Measurements from ENCODE around the gene NUDT2. TPM values are rescaled to one million over a fixed set of nuclear protein-coding genes. Genes with fewer than 3 reads are reported as not detected.

The NUDT2 gene
- total RNA-seq, 2 donors from 2014 or later: 20.6 to 29.4 TPM

DNA sequence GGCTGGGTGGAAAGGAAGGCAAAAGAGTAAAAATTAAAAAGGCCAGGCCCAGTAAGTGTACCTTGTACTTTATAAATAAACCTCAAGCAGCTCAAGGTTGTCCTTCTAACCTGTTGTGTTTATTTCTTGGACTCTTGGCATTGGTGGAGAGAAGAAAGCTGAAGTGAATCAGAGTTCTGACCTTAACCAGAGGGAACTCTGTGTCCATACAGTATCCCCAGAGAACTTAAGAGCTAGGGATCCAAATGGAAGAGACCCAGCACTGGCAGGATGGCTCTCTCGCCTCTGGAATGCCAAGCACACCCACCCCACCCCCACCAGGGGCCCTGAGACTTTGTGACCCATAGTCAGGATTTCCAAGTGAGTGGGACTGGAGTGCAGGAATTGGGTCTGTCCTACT, 14.2 kb downstream of the NUDT2 start:
- H3K9me3 ChIP-seq (ENCODE audit: control insufficient read depth, low read length): no peaks in the 10 kb centered on the region
- no peaks in the 10 kb centered on the region for H3K4me1 ChIP-seq (ENCODE audit: control insufficient read depth, insufficient read depth, low read length)
- TF ChIP-seq, protein P1, sequence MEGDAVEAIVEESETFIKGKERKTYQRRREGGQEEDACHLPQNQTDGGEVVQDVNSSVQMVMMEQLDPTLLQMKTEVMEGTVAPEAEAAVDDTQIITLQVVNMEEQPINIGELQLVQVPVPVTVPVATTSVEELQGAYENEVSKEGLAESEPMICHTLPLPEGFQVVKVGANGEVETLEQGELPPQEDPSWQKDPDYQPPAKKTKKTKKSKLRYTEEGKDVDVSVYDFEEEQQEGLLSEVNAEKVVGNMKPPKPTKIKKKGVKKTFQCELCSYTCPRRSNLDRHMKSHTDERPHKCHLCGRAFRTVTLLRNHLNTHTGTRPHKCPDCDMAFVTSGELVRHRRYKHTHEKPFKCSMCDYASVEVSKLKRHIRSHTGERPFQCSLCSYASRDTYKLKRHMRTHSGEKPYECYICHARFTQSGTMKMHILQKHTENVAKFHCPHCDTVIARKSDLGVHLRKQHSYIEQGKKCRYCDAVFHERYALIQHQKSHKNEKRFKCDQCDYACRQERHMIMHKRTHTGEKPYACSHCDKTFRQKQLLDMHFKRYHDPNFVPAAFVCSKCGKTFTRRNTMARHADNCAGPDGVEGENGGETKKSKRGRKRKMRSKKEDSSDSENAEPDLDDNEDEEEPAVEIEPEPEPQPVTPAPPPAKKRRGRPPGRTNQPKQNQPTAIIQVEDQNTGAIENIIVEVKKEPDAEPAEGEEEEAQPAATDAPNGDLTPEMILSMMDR (conservative IDR thresholded peaks at IDR 0.05): no peak
- Mint-ChIP-seq H3K9me3 (no peaks in the 10 kb centered on the region), H3K27ac (no peak overlapping the region), H3K4me1 (no peaks in the 10 kb centered on the region), H3K36me3 (ENCODE audit: low read depth) (peaks cover 41% of the 10 kb centered on the region), H3K27me3 (ENCODE audit: insufficient read depth) (no peaks in the 10 kb centered on the region), H3K4me3 (no peak overlapping the region)
- peaks cover 37% of the 10 kb centered on the region for H3K36me3 ChIP-seq (ENCODE audit: control insufficient read depth, insufficient read depth, low read length)
- H3K9ac ChIP-seq (ENCODE audit: extremely low read depth, low read length, poor library complexity, severe bottlenecking): no peak overlapping the region
- H3K27me3 ChIP-seq (ENCODE audit: control insufficient read depth, insufficient read depth, low read length, poor library complexity, severe bottlenecking): no peaks in the 10 kb centered on the region
- no peak overlapping the region for H3K4me3 ChIP-seq (ENCODE audit: low read length)
- 88% methylated on average over 1 of the region's 1 CpG; no CpG with 5 or more reads in 1 of the 2 experiments for WGBS, 2 experiments (ENCODE audit: insufficient coverage in 1 of 2, insufficient read length in 1 of 2)
- no peak for DNase-seq
- H3K27ac ChIP-seq (ENCODE audit: low read depth, low read length): no peak overlapping the region

DNA sequence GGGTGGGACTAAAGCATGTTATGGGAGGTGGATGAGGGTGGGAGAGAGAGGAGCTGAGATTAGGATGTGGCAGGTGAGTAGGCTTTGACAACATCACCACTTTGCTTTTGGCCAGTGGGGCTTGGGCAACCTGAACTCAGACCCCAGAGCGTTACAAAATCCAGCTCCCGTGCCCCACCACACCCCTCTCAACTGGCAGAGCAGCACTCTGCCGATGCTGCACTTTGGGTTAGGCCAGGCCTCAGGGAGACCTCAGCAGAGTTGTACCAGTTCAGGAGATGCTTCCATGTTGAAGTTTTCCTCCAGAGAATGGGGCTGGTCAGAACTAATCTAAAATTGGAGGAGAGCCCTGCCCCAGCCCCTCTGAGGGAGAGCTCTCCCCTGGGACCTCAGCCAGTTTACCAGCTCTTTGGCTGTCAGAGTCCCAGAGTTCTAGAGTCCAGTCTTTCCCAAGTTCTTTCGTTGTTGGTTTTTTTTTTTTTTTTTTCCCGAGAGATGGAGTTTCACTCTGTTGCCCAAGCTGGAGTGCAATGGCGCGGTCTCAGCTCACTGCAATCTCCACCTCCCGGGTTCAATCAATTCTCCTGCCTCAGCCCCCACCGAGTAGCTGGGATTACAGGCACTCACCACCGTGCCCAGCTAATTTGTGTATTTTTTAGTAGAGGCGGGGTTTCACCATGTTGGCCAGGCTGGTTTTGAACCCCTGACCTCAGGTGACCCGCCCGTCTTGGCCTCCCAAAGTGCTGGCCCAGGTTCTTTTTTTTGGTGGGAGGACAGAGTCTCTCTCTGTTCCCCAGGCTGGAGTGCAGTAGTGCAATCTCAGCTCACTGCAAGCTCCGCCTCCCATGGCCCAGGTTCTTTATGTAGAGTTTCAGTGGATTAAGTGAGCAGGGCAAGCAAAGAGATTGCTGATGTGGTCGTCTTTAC, 17.8 kb downstream of the NUDT2 start:
- 91% methylated on average over 13 to 15 of the region's 15 CpGs for WGBS, 2 experiments (ENCODE audit: insufficient coverage in 1 of 2, insufficient read length in 1 of 2)
- H3K4me3 Mint-ChIP-seq: no peak overlapping the region
- no peaks in the 10 kb centered on the region for H3K4me1 ChIP-seq (ENCODE audit: control insufficient read depth, insufficient read depth, low read length)
- no peak overlapping the region for H3K27ac ChIP-seq (ENCODE audit: low read depth, low read length)
- H3K27me3 Mint-ChIP-seq (ENCODE audit: insufficient read depth): no peaks in the 10 kb centered on the region
- H3K9me3 ChIP-seq (ENCODE audit: control insufficient read depth, low read length): no peaks in the 10 kb centered on the region
- no peaks in the 10 kb centered on the region for H3K4me1 Mint-ChIP-seq
- H3K9ac ChIP-seq (ENCODE audit: extremely low read depth, low read length, poor library complexity, severe bottlenecking): no peak overlapping the region
- no peak overlapping the region for H3K4me3 ChIP-seq (ENCODE audit: low read length)
- TF ChIP-seq, protein P1 (conservative IDR thresholded peaks at IDR 0.05): no peak
- DNase-seq: no peak
- H3K27ac Mint-ChIP-seq: peak overlapping the region; percentile 13
- peaks cover 22% of the 10 kb centered on the region for H3K36me3 Mint-ChIP-seq (ENCODE audit: low read depth)
- no peaks in the 10 kb centered on the region for H3K9me3 Mint-ChIP-seq
- H3K27me3 ChIP-seq (ENCODE audit: control insufficient read depth, insufficient read depth, low read length, poor library complexity, severe bottlenecking): no peaks in the 10 kb centered on the region
- H3K36me3 ChIP-seq (ENCODE audit: control insufficient read depth, insufficient read depth, low read length): peaks cover 15% of the 10 kb centered on the region

DNA sequence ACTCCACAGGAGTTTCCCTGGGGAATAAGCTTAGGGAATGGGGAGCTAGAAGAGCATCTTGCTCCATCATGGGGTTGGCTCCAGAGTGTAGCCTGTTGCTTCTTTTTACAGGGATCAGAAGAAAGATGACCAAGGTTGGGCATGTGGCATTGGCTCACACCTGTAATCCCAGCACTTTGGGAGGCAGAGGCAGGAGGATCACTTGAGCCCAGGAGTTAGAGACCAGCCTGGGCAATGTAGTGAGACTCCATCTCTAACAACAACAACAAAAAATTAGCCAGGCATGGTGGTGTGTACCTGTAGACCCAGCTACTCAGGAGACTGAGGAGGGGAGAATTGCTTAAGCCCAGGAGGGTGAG, 18.4 kb downstream of the NUDT2 start:
- H3K9me3 ChIP-seq (ENCODE audit: control insufficient read depth, low read length): no peaks in the 10 kb centered on the region
- Mint-ChIP-seq H3K36me3 (ENCODE audit: low read depth) (peaks cover 18% of the 10 kb centered on the region), H3K9me3 (no peaks in the 10 kb centered on the region), H3K27me3 (ENCODE audit: insufficient read depth) (no peaks in the 10 kb centered on the region), H3K4me3 (no peak overlapping the region), H3K4me1 (no peaks in the 10 kb centered on the region), H3K27ac (peak overlapping the region; percentile 13)
- H3K27ac ChIP-seq (ENCODE audit: low read depth, low read length): no peak overlapping the region
- H3K36me3 ChIP-seq (ENCODE audit: control insufficient read depth, insufficient read depth, low read length): peaks cover 11% of the 10 kb centered on the region
- DNase-seq: no peak
- no peaks in the 10 kb centered on the region for H3K4me1 ChIP-seq (ENCODE audit: control insufficient read depth, insufficient read depth, low read length)
- no peak overlapping the region for H3K9ac ChIP-seq (ENCODE audit: extremely low read depth, low read length, poor library complexity, severe bottlenecking)
- H3K27me3 ChIP-seq (ENCODE audit: control insufficient read depth, insufficient read depth, low read length, poor library complexity, severe bottlenecking): no peaks in the 10 kb centered on the region
- TF ChIP-seq, protein P1 (conservative IDR thresholded peaks at IDR 0.05): no peak
- no peak overlapping the region for H3K4me3 ChIP-seq (ENCODE audit: low read length)

Measured in endodermal cell (in vitro differentiated cells).